SK-N-SH treated with all-trans-retinoic acid at 6 μM for 48 hours (cell line): Measurements from ENCODE around the gene TPBG.

Experiments
- BACH2 ChIP-seq: fragments of 250-450 bp; sonication (Bioruptor Pico); IDR thresholded peaks from 2 replicates; pipeline ENCODE4 v1.9.0; 2021; ENCODE audit warnings: mild to moderate bottlenecking, borderline replicate concordance
- ZFP3 ChIP-seq: fragments of 250-450 bp; sonication (Bioruptor Pico); IDR thresholded peaks from 2 replicates; pipeline ENCODE4 v1.5.0; 2020; ENCODE audit warnings: mild to moderate bottlenecking, moderate library complexity
- ZFP30 ChIP-seq: fragments of 450-650 bp; formaldehyde crosslinking; IDR thresholded peaks from 2 replicates; pipeline ENCODE4 v1.5.0; 2022; ENCODE audit warnings: mild to moderate bottlenecking, moderate library complexity

- TF ChIP-seq ZFP3 (CRISPR knock-in tag) (no peak), BACH2 (CRISPR knock-in tag) (no peak), ZFP30 (no peak)
These were observed 50.3 kb downstream of the TPBG start for GRCh38 chr6:82413868-82414267.
